Neural cell (in vitro differentiated cells): ENCODE results near the gene GALNT14. TPM values are rescaled to one million over a fixed set of nuclear protein-coding genes. Genes with fewer than 3 reads are reported as not detected.

ENCODE experiments used
- H2AFZ ChIP-seq: fragments of 200-600, 300-800 bp; sonication (generic), shearing (Covaris generic); 2 replicates; pipeline ENCODE4 v1.6.0; 2014; ENCODE audit warnings: low read depth, mild to moderate bottlenecking, antibody characterized with exemption, low read length, moderate library complexity
- H3F3A ChIP-seq: fragments of 200-600 bp; shearing (Covaris generic); 2 replicates; pipeline ENCODE4 v1.6.1; 2016; ENCODE audit warnings: mild to moderate bottlenecking, moderate library complexity, mixed read lengths, antibody characterized with exemption, low read length; ENCODE audit not compliant: insufficient read depth, poor library complexity, severe bottlenecking
- H3K27ac ChIP-seq: fragments of 200-600, 300-800 bp; sonication (generic), shearing (Covaris generic); 2 replicates; pipeline ENCODE4 v1.5.1; 2014; ENCODE audit warnings: mild to moderate bottlenecking, low read length, moderate library complexity
- H3K27me3 ChIP-seq: fragments of 300-800, 200-600 bp; sonication (generic), shearing (Covaris generic); 2 replicates; pipeline ENCODE4 v1.6.0; 2014; ENCODE audit warnings: mild to moderate bottlenecking, low read depth, low read length, moderate library complexity; ENCODE audit not compliant: insufficient read depth
- H3K36me3 ChIP-seq: fragments of 300-800, 200-600 bp; sonication (generic), shearing (Covaris generic); 2 replicates; pipeline ENCODE4 v1.5.1; 2014; ENCODE audit warnings: mild to moderate bottlenecking, antibody characterized with exemption, low read length, moderate library complexity; ENCODE audit not compliant: insufficient read depth
- H3K4me2 ChIP-seq: fragments of 300-800, 200-600 bp; sonication (generic), shearing (Covaris generic); 2 replicates; pipeline ENCODE4 v1.6.0; 2014; ENCODE audit warnings: mild to moderate bottlenecking, low read length
- H3K4me3 ChIP-seq: fragments of 300-800, 200-600 bp; sonication (generic), shearing (Covaris generic); 2 replicates; pipeline ENCODE4 v1.5.1; 2014; ENCODE audit warnings: mild to moderate bottlenecking, low read length, moderate library complexity
- H3K79me2 ChIP-seq: fragments of 200-600 bp; shearing (Covaris generic); replicated peaks from 2 replicates; pipeline ENCODE4 v1.6.0; 2014; ENCODE audit warnings: mild to moderate bottlenecking, low read length, moderate library complexity; ENCODE audit not compliant: insufficient read depth
- H3K9ac ChIP-seq: fragments of 300-800, 200-600 bp; sonication (generic), shearing (Covaris generic); 2 replicates; pipeline ENCODE4 v1.6.1; 2016; ENCODE audit warnings: mild to moderate bottlenecking, low read length, mixed read lengths
- H3K9me2 ChIP-seq: fragments of 200-600 bp; shearing (Covaris generic); 2 replicates; pipeline ENCODE4 v1.6.1; 2016; ENCODE audit warnings: mild to moderate bottlenecking, low read length, mixed read lengths; ENCODE audit not compliant: insufficient read depth
- H3K9me3 ChIP-seq: fragments of 200-600, 300-800 bp; sonication (generic), shearing (Covaris generic); 2 replicates; pipeline ENCODE4 v1.6.1; 2016; ENCODE audit warnings: mild to moderate bottlenecking, mixed run types, low read length, moderate library complexity, mixed read lengths
- H4K20me1 ChIP-seq: fragments of 200-600 bp; shearing (Covaris generic); 2 replicates; pipeline ENCODE4 v1.6.1; 2016; ENCODE audit warnings: mild to moderate bottlenecking, mixed run types; ENCODE audit not compliant: insufficient read depth
- CTCF ChIP-seq: fragments of 450-650 bp; IDR thresholded peaks from 2 replicates; pipeline ENCODE4 v1.5.1; 2014; ENCODE audit warnings: antibody characterized with exemption, mild to moderate bottlenecking, moderate library complexity; ENCODE audit not compliant: poor library complexity, severe bottlenecking
- EP300 ChIP-seq: fragments of 450-650 bp; conservative IDR thresholded peaks from 2 replicates; pipeline ENCODE4 v1.6.1; 2014; ENCODE audit warnings: antibody characterized with exemption, mild to moderate bottlenecking, moderate library complexity; ENCODE audit not compliant: poor library complexity, severe bottlenecking
- EZH2 ChIP-seq: fragments of 200-600, 300-800 bp; shearing (Covaris generic), sonication (generic); IDR thresholded peaks from 2 replicates; pipeline ENCODE4 v1.6.1; 2014; ENCODE audit warnings: antibody characterized with exemption, low read length, borderline replicate concordance, mild to moderate bottlenecking; ENCODE audit not compliant: insufficient read depth, poor library complexity, severe bottlenecking
- MXI1 ChIP-seq: fragments of 450-650 bp; conservative IDR thresholded peaks from 2 replicates; pipeline ENCODE4 v1.6.1; 2014; ENCODE audit warnings: antibody characterized with exemption, mild to moderate bottlenecking; ENCODE audit not compliant: poor library complexity, severe bottlenecking
- POLR2AphosphoS5 ChIP-seq: IDR thresholded peaks from 2 replicates; pipeline ENCODE4 v1.6.1; 2012
- RAD21 ChIP-seq: fragments of 450-650 bp; conservative IDR thresholded peaks from 2 replicates; pipeline ENCODE4 v1.6.1; 2014; ENCODE audit warnings: antibody characterized with exemption, mild to moderate bottlenecking, moderate library complexity
- SMC3 ChIP-seq: fragments of 450-650 bp; conservative IDR thresholded peaks from 2 replicates; pipeline ENCODE4 v1.6.1; 2014; ENCODE audit warnings: antibody characterized with exemption, mild to moderate bottlenecking, moderate library complexity; ENCODE audit not compliant: poor library complexity
- TAF1 ChIP-seq: IDR thresholded peaks from 2 replicates; pipeline ENCODE4 v1.6.1; 2012; ENCODE audit warnings: low read depth
- polyA plus RNA-seq: library from polyadenylated mRNA; depleted of rRNA; stranded (reverse); fragments of >200 nt; gene quantifications from 2 replicates; pipeline ENCODE4 v1.2.3, GENCODE V29; 2014
- TF ChIP-seq, protein P1 (sequence below): IDR thresholded peaks from 2 replicates; pipeline ENCODE4 v1.6.1; 2012; ENCODE audit warnings: borderline replicate concordance

The GALNT14 gene
- polyA plus RNA-seq, 1 donor from 2014 or later = 15.9 TPM

DNA sequence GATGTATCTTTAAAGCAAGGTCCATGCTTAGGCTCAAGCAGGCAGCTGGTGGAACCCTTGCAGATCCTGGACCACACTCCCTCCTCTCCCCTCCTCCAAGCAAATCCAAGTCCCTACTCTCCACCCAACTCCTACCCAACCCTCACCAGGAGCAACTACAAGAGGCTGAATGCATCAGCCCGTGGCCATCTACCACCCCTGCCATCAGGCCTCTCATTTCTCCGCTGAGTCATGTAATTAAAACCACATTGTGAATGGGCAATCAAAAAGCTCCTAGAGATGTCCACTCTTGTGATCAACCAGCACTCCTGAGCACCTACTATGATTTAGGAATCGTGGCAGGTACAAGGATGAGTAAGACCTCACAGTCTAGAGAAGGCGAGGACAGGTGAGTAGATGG, 188.8 kb downstream of the GALNT14 start:
- Histone ChIP-seq H3K4me3 (no peak overlapping the region), H3K27me3 (no peaks in the 10 kb centered on the region), H3K4me2 (no peak overlapping the region), H4K20me1 (no peaks in the 10 kb centered on the region), H2AFZ (no peak overlapping the region), H3K36me3 (no peaks in the 10 kb centered on the region), H3F3A (no peaks in the 10 kb centered on the region), H3K79me2 (no peaks in the 10 kb centered on the region), H3K9ac (no peak overlapping the region), H3K9me2 (no peaks in the 10 kb centered on the region), H3K27ac (no peak overlapping the region), H3K9me3 (no peaks in the 10 kb centered on the region)
- TF ChIP-seq MXI1 (no peak), RAD21 (no peak), CTCF (no peak), TAF1 (no peak), EZH2 (no peak), SMC3 (no peak), EP300 (no peak), POLR2AphosphoS5 (no peak)
- TF ChIP-seq, protein P1, sequence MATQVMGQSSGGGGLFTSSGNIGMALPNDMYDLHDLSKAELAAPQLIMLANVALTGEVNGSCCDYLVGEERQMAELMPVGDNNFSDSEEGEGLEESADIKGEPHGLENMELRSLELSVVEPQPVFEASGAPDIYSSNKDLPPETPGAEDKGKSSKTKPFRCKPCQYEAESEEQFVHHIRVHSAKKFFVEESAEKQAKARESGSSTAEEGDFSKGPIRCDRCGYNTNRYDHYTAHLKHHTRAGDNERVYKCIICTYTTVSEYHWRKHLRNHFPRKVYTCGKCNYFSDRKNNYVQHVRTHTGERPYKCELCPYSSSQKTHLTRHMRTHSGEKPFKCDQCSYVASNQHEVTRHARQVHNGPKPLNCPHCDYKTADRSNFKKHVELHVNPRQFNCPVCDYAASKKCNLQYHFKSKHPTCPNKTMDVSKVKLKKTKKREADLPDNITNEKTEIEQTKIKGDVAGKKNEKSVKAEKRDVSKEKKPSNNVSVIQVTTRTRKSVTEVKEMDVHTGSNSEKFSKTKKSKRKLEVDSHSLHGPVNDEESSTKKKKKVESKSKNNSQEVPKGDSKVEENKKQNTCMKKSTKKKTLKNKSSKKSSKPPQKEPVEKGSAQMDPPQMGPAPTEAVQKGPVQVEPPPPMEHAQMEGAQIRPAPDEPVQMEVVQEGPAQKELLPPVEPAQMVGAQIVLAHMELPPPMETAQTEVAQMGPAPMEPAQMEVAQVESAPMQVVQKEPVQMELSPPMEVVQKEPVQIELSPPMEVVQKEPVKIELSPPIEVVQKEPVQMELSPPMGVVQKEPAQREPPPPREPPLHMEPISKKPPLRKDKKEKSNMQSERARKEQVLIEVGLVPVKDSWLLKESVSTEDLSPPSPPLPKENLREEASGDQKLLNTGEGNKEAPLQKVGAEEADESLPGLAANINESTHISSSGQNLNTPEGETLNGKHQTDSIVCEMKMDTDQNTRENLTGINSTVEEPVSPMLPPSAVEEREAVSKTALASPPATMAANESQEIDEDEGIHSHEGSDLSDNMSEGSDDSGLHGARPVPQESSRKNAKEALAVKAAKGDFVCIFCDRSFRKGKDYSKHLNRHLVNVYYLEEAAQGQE = no peak

- Histone ChIP-seq H3K36me3 (no peaks in the 10 kb centered on the region), H3K27ac (no peak overlapping the region), H3K4me2 (no peak overlapping the region), H3K9ac (no peak overlapping the region), H2AFZ (no peak overlapping the region), H3K9me3 (no peaks in the 10 kb centered on the region), H3K79me2 (no peaks in the 10 kb centered on the region), H3K9me2 (no peaks in the 10 kb centered on the region), H4K20me1 (no peaks in the 10 kb centered on the region), H3K4me3 (no peak overlapping the region), H3F3A (no peaks in the 10 kb centered on the region), H3K27me3 (no peaks in the 10 kb centered on the region)
- TF ChIP-seq RAD21 (no peak), TAF1 (no peak), EP300 (no peak), MXI1 (no peak), POLR2AphosphoS5 (no peak), SMC3 (no peak), CTCF (no peak), EZH2 (no peak)
- TF ChIP-seq, protein P1 = no peak
Measured at GRCh38 chr2:30948857-30949256, 189.4 kb downstream of the GALNT14 start.
